Measurements from ENCODE around the gene PLPP1.

The PLPP1 gene

GRCh38 chr5:55446640-55447351 lies 88.0 kb downstream of the PLPP1 start:
- no peak for DNase-seq (ENCODE audit: low read depth)

- DNase-seq (ENCODE audit: low read depth): no peak
Measured at GRCh38 chr5:55445791-55446190, 89.0 kb downstream of the PLPP1 start.

- DNase-seq (ENCODE audit: low read depth): no peak
Measured at GRCh38 chr5:55441954-55442353, 92.8 kb downstream of the PLPP1 start.

DNA sequence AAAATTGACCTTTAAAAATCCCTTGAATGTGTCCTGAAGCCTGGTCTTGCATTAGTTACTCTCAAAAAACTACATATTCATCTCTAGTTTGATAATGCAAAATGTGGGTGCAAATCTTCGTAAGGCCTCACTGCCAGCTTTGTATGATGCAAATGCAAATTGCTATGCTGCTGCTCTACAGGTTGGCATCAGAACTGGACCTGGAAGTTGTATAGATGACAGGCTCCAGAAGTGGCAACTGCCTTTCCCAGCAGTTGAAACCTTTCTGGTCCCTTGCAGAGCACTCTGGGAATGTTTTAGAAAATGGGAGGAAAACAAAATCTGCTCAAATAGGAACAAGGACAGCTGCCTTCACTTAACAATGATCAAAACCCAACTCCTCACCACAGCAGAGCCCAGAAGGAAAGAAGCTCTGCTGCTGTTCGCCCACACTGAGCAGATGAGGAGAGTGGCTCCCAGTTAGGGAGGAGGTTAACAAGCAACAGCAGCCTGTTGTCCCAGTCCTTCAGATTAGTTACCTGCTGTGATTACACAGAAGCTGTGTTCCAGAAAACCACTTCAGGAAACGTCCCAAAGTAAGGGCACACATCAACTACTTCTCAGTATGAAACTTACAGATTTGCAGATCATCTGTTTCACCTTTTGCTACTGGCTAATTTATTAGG lies 93.5 kb downstream of the PLPP1 start:
- no peak for DNase-seq (ENCODE audit: low read depth)

DNA sequence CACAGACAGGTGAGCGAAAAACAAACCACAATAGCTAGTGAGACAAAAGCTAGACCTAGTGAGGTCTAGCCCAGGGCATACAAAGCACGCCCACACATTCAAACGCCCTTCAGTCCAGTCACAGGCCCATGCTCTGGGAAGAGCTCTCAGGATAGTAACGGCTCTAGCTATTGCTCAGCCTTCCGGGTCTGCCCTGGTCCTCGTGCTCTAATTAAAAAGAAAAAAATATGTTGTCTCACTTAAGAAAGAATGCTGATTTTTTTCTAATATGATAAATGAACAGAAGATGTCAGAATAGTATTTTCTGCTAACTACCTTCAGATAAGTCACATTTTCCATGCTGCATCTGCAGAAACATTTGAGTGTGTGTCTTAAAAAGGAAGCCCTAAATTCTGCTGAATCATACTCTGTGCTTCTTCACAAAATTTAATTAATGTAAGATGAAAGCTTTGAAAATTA lies 94.5 kb downstream of the PLPP1 start:
- DNase-seq (ENCODE audit: low read depth): no peak

GRCh38 chr5:55438998-55439397 lies 95.8 kb downstream of the PLPP1 start:
- DNase-seq (ENCODE audit: low read depth): no peak

DNA sequence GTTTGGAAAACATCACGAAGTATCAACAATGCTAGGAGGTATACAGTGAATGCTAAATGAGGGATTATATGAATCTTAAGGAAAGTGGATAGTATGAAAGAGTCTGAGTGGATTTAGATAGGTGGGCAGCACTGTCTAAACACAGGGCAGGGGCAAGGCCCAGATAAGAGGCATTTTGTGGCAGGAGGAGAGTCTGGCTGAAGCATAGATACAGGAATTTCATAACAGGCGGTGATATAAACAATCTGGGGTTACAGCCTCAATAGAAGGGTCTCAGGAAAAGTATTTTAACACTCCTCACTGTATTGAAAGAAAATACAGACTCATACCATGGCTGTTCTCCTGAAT lies 96.9 kb downstream of the PLPP1 start:
- no peak for DNase-seq (ENCODE audit: low read depth)

DNA sequence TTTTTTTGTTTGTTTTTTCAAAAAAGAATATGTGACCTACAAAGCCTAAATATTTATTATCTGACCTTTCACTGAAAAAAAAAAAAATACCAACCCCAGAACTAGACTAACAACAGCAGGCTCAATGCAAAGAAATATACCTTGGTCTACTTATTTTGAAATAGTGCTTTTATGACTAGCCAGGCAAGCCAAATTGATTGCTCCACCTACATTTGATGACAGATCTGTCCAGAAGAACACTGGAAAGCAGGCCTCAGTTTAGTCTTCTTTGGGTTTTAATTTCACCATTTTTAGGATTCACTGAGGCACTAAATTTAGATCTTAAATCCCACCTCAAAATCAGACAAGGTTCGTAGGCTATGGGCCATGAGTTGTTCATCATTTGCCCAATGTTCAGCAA lies 97.3 kb downstream of the PLPP1 start:
- DNase-seq (ENCODE audit: low read depth): no peak

DNA sequence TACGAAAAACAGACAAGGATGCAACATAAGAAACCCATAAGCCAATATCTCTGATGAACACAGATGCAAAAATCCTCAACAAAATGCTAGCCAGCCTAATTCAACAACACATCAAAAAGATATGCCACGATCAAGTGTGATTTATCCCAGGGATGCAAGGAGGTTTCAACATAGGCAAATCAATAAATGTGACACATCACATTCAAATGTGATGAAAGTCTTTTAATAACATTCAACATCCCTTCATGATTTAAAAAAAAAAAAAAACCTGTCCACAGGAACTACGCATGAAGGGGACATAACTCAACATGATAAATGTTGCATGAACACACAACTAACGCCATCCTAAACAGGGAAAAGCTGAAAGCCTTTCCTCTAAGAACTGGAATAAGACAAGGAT lies 102.2 kb downstream of the PLPP1 start:
- DNase-seq (ENCODE audit: low read depth): no peak

DNA sequence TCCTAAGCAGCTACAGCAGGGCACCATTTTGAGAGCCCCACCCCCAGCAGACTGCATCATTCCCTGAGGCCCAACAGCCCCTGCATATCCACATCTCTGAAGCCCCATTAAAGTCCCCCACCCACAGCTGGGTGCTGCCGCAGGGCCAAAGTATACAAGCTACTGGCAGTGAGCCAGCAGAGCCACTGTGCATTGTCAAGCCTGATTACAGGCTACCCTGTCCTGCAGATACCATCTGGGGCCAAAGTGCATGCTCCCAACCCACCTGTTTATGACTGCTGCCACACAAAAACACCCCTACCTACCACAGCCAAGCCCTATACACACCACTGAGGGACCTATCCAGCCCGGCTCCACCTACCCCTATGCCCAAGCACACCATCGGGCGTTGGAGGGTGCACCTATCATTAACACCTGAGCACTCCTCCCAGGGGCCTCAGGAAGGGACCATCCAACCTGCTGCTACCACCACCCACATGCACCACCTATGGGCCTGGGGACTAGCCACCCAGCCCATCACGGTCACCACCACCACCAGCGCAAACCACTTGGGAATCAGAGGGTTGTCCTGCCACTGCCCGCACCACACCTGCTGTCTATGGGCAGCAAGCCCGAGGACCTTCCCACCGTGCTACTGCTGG lies 105.0 kb downstream of the PLPP1 start:
- no peak for DNase-seq (ENCODE audit: low read depth)

- DNase-seq (ENCODE audit: low read depth): no peak
Measured at GRCh38 chr5:55429221-55429612, 105.5 kb downstream of the PLPP1 start.

GRCh38 chr5:55427157-55427556 lies 107.6 kb downstream of the PLPP1 start:
- no peak for DNase-seq (ENCODE audit: low read depth)

DNA sequence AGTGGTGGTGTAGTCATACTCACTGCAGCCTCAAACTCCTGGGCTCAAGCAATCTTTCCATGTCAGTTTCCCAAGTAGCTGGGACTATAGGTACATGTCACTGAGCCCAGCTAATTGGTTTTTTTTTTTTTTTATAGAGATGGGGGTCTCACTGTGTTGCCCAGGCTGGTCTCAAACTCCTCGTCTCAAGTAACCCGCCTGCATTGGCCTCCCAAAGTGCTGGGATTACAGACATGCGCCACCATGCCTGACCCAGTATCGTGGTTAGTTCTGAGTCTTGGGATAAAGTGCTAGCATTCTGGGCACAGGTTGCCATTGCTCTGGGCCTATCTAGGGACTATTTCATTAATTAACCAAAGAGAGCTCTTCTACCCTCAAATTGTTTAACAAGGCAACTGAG lies 108.3 kb downstream of the PLPP1 start:
- no peak for DNase-seq (ENCODE audit: low read depth)

DNA sequence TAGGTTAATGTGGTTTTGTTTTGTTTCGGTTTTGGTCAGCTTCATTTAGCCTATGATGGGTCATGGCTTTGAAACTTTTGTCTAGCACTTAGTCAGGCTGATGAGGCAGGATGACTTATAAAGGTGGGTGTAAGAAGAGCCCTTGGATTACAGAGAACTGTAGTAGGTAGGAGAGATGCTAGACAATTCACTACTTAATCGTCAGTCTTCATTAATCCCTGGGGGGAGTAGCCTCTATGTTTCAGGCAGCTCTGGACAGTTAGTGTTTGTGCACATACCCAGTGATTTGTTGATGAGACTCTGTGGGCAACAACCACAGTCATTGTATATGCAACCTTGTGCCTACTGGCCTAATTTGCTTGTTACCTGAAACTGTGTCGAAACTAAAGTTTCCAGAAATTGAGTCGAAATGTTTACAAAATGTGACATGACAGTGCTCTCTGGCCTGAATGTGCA lies 113.7 kb downstream of the PLPP1 start:
- DNase-seq (ENCODE audit: low read depth): no peak

DNA sequence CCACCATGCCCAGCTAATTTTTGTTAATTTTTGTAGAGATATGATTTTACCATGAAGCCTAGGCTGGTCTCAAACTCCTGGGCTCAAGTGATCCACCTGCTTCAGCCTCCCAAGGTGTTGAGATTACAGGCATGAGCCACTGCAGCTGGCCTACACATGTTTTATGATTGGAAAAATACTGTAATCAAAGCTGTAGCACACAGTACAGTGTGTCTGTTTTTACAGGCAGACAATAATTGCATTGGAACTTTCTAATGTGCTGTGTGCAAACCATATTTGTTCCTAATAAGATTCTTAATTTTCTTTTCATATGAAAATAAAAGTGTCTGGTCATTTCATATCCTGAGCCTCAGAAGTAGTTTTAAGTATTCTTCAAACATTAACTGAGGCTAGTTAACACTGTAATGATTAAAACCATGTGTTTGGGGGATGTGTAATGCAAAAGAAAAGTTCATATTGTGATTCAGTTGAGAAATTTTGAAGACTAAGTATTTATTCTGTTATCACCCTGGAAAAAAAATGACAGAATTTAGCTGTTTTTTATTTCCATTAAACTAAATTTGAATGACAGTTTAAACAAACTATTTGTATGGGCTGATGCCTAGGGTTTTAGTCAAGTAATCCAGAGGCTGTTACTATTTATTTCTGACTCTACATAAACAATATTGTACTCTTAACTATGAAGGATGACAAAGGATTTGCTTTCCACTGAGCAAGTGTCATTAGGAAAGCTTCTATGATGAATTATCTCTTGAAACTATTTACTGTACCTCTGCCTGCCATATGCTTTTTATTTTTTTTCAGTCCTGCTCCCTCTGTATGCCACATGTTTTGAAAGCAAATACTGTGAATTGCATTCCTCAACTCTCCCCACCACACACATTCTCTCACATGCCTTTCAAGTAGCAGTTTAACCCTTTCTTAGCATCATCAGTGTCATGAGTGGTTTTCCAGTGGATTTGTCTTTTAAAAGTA lies 115.5 kb downstream of the PLPP1 start:
- DNase-seq (ENCODE audit: low read depth): no peak

GRCh38 chr5:55416306-55416705 lies 118.5 kb downstream of the PLPP1 start:
- no peak for DNase-seq (ENCODE audit: low read depth)

DNA sequence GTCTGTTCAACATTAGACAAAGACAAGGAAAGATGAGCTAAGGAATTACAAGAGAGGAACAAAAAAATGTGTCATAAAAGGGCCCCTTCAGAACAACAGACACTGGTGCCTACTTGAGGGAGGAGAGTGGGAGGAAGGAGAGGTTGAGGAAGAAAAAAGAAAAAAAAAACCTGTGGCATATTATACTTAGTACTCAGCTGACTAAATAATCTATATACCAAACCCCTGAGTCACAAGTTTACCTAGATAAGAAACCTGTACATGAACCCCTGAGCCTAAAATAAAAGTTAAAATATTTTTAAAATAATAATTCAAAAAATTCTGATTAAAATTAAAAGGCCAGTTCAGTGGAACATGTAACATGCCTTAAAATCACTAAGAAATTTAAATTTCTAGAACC lies 119.7 kb downstream of the PLPP1 start:
- DNase-seq (ENCODE audit: low read depth): no peak

DNA sequence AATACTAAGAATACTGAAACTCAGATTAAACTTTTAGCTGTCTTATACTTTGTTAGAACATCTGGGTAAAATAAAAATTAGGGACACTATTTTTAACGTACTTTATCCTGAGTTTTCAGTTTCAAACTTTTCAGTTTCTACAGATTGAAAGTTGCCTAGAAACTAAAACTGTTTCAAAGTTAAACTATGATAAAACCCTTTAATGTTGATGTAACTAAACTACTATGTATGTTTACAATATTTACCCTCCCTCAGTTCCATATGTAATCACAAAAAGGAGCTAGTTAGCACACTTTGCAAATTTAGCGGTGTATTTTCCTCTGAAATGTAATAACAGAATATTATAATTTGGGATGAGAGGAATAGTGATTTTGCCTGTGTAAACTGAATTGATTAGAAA lies 121.1 kb downstream of the PLPP1 start:
- no peak for DNase-seq (ENCODE audit: low read depth)

- DNase-seq (ENCODE audit: low read depth): no peak
Measured at GRCh38 chr5:55411876-55412275, 122.9 kb downstream of the PLPP1 start.

DNA sequence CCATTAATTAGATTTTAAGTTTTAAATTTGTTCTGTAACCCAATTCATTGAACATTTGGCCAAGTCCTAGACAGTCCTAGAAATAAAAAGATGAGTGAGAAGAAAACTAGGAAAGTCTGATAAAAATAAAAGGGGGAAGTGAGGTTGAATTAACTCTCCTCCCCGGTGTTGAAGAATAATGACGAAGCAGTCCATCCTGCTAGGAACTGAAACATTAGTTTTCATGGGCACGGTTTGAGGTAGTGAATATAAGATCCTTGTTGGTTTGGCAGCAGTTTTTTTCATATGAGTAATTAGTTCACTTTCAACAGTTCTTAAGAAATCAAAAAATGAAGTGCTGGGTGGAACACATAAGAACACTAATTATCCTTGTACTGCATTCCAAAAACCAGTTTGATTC lies 123.9 kb downstream of the PLPP1 start:
- no peak for DNase-seq (ENCODE audit: low read depth)

GRCh38 chr5:55409775-55410174 lies 125.0 kb downstream of the PLPP1 start:
- no peak for DNase-seq (ENCODE audit: low read depth)

- DNase-seq (ENCODE audit: low read depth): no peak
Measured at GRCh38 chr5:55407984-55408383, 126.8 kb downstream of the PLPP1 start.

All from T-helper 22 cell (primary cell).